Smooth muscle cell (in vitro differentiated cells): Measurements from ENCODE around the gene B4GALT5. TPM values are rescaled to one million over a fixed set of nuclear protein-coding genes. Genes with fewer than 3 reads are reported as not detected.

ENCODE experiments used
- DNase-seq: peaks from one replicate; lab custom pipeline; 2025; ENCODE audit not compliant: unreplicated experiment; lab: John Stamatoyannopoulos, UW
- H2AFZ ChIP-seq: fragments of 200-600 bp; sonication (generic); 2 replicates; pipeline ENCODE4 v1.6.0; 2016; ENCODE audit warnings: antibody characterized with exemption, low read depth, mild to moderate bottlenecking
- H3F3A ChIP-seq: fragments of 200-600 bp; sonication (generic); 2 replicates; pipeline ENCODE4 v1.6.0; 2017; ENCODE audit warnings: antibody characterized with exemption, low read depth
- H3K27ac ChIP-seq: fragments of 200-600 bp; sonication (generic); 2 replicates; pipeline ENCODE4 v1.5.1; 2016; ENCODE audit warnings: low read depth, mild to moderate bottlenecking
- H3K27me3 ChIP-seq: fragments of 200-600 bp; sonication (generic); 2 replicates; pipeline ENCODE4 v1.6.1; 2016; ENCODE audit warnings: low read depth, mild to moderate bottlenecking
- H3K36me3 ChIP-seq: fragments of 200-600 bp; sonication (generic); 2 replicates; pipeline ENCODE4 v1.5.1; 2016; ENCODE audit warnings: low read depth
- H3K4me1 ChIP-seq: fragments of 200-600 bp; sonication (generic); 2 replicates; pipeline ENCODE4 v1.5.1; 2016; ENCODE audit warnings: low read depth
- H3K4me2 ChIP-seq: fragments of 200-600 bp; sonication (generic); 2 replicates; pipeline ENCODE4 v1.6.0; 2016; ENCODE audit warnings: mild to moderate bottlenecking
- H3K4me3 ChIP-seq: fragments of 200-600 bp; sonication (generic); 2 replicates; pipeline ENCODE4 v1.5.1; 2016; ENCODE audit warnings: mild to moderate bottlenecking
- H3K79me2 ChIP-seq: fragments of 200-600 bp; sonication (generic); 2 replicates; pipeline ENCODE4 v1.6.0; 2016; ENCODE audit warnings: low read depth, mild to moderate bottlenecking
- H3K9ac ChIP-seq: fragments of 200-600 bp; sonication (generic); 2 replicates; pipeline ENCODE4 v1.6.0; 2016; ENCODE audit warnings: low read depth
- H3K9me3 ChIP-seq: fragments of 200-600 bp; sonication (generic); replicated peaks from 2 replicates; pipeline ENCODE4 v1.5.1; 2016; ENCODE audit warnings: low read depth
- H4K20me1 ChIP-seq: fragments of 200-600 bp; sonication (generic); 2 replicates; pipeline ENCODE4 v1.6.0; 2016; ENCODE audit warnings: low read depth
- CTCF ChIP-seq: fragments of 200-600 bp; sonication (generic); IDR thresholded peaks from 2 replicates; pipeline ENCODE4 v1.5.1; 2017; ENCODE audit warnings: borderline replicate concordance, mild to moderate bottlenecking, antibody characterized with exemption; ENCODE audit not compliant: insufficient read depth, poor library complexity, severe bottlenecking
- WGBS: methylation state at CpG from one replicate; pipeline ENCODE4 v1.1.7; 2016; ENCODE audit warnings: low lambda C conversion rate; 5-methylcytosine and 5-hydroxymethylcytosine counted together
- polyA plus RNA-seq: library from polyadenylated mRNA; unstranded; fragments of >200 nt; fragmentation: Nextera tagmentation; extraction: Ambion mirVana; gene quantifications from 2 replicates; pipeline ENCODE4 v1.2.1, GENCODE V29; 2016
- total RNA-seq: library from RNA; depleted of rRNA; stranded (reverse); fragments of >200 nt; gene quantifications from 2 replicates; pipeline ENCODE4 v1.2.3, GENCODE V29; 2014

Gene B4GALT5
- total and polyA plus RNA-seq, 2 experiments from 2014 or later, result 8.2 to 26.0 TPM

- H3K9me3 ChIP-seq, result no peaks in the 10 kb centered on the region
- no peak overlapping the region for H3K4me3 ChIP-seq
- peak overlapping the region; percentile 74 for H3K4me2 ChIP-seq
- H2AFZ ChIP-seq, result no peak overlapping the region
- no peak overlapping the region for H3K9ac ChIP-seq
- H3K27me3 ChIP-seq, result no peaks in the 10 kb centered on the region
- H3K27ac ChIP-seq, result peak overlapping the region; percentile 77
- peaks cover 79% of the 10 kb centered on the region for H4K20me1 ChIP-seq
- no peaks in the 10 kb centered on the region for H3K36me3 ChIP-seq
- H3K4me1 ChIP-seq, result peaks cover 50% of the 10 kb centered on the region
- 66% methylated on average over 10 of the region's 10 CpGs for WGBS
- no peak for TF ChIP-seq CTCF
- no peak for DNase-seq
- peaks cover 20% of the 10 kb centered on the region for H3F3A ChIP-seq
- peaks cover 82% of the 10 kb centered on the region for H3K79me2 ChIP-seq
Measured at GRCh38 chr20:49674383-49675352, 39.0 kb downstream of the B4GALT5 start.

GRCh38 chr20:49672096-49672664 lies 41.5 kb downstream of the B4GALT5 start:
- Histone ChIP-seq H3K4me3 (no peak overlapping the region), H3K9me3 (no peaks in the 10 kb centered on the region), H3K9ac (no peak overlapping the region), H3F3A (peaks cover 1% of the 10 kb centered on the region), H3K79me2 (peaks cover 96% of the 10 kb centered on the region), H3K27me3 (no peaks in the 10 kb centered on the region), H3K4me2 (no peak overlapping the region), H3K27ac (no peak overlapping the region), H3K4me1 (peaks cover 27% of the 10 kb centered on the region), H2AFZ (no peak overlapping the region), H4K20me1 (peaks cover 89% of the 10 kb centered on the region), H3K36me3 (no peaks in the 10 kb centered on the region)
- 35% methylated on average over 2 of the region's 2 CpGs for WGBS
- TF ChIP-seq CTCF, result no peak
- no peak for DNase-seq

- Histone ChIP-seq H3K79me2 (peaks cover 96% of the 10 kb centered on the region), H3K4me1 (peaks cover 24% of the 10 kb centered on the region), H3K9ac (no peak overlapping the region), H3K27ac (no peak overlapping the region), H3F3A (no peaks in the 10 kb centered on the region), H3K36me3 (no peaks in the 10 kb centered on the region), H3K4me3 (no peak overlapping the region), H3K9me3 (no peaks in the 10 kb centered on the region), H4K20me1 (peaks cover 95% of the 10 kb centered on the region), H3K4me2 (no peak overlapping the region), H2AFZ (no peak overlapping the region), H3K27me3 (no peaks in the 10 kb centered on the region)
- no peak for TF ChIP-seq CTCF
- WGBS, result 89% methylated on average over 1 of the region's 1 CpG
- no peak for DNase-seq
Measured at GRCh38 chr20:49671433-49671832, 42.2 kb downstream of the B4GALT5 start.
